IMR-90 (cell line): ENCODE data around the gene RAP1GAP2.

Experiments
- CHD1 ChIP-seq: IDR thresholded peaks from 2 replicates; pipeline ENCODE4 v1.6.1; 2012; ENCODE audit warnings: low read depth, low read length, improper control_type of control experiment
- POLR2A ChIP-seq: IDR thresholded peaks from 2 replicates; pipeline ENCODE4 v1.6.1; 2012; ENCODE audit warnings: mild to moderate bottlenecking, low read depth, low read length
- TF ChIP-seq, protein P1 (sequence below): conservative IDR thresholded peaks from 2 replicates; pipeline ENCODE4 v1.5.1; 2012; ENCODE audit warnings: mild to moderate bottlenecking, low read depth, low read length, improper control_type of control experiment
- TF ChIP-seq, protein P2 (sequence below): fragments of 150-350 bp; IDR thresholded peaks from 2 replicates; pipeline ENCODE4 v1.6.1; 2017; ENCODE audit warnings: mild to moderate bottlenecking, antibody characterized with exemption, low read length, low read depth

DNA sequence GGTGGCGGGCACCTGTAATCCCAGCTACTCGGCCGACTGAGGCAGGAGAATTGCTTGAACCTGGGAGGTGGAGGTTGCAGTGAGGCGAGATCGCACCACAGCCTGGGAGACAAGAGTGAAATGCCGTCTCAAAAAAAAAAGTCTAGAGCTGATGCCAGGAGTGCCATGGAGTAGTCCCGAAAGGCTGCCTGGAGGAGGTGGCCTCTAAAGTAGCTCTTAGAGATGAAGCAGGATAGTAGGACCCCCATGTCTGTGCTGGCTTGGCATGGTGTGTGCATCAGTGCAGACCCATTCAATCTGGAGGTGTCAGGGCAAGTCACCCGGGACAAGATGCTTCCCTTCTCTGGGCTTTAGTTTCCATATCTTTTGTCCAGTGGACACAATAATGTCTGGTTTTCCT lies 6.3 kb downstream of the RAP1GAP2 start:
- TF ChIP-seq, protein P1, sequence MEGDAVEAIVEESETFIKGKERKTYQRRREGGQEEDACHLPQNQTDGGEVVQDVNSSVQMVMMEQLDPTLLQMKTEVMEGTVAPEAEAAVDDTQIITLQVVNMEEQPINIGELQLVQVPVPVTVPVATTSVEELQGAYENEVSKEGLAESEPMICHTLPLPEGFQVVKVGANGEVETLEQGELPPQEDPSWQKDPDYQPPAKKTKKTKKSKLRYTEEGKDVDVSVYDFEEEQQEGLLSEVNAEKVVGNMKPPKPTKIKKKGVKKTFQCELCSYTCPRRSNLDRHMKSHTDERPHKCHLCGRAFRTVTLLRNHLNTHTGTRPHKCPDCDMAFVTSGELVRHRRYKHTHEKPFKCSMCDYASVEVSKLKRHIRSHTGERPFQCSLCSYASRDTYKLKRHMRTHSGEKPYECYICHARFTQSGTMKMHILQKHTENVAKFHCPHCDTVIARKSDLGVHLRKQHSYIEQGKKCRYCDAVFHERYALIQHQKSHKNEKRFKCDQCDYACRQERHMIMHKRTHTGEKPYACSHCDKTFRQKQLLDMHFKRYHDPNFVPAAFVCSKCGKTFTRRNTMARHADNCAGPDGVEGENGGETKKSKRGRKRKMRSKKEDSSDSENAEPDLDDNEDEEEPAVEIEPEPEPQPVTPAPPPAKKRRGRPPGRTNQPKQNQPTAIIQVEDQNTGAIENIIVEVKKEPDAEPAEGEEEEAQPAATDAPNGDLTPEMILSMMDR, result no peak
- TF ChIP-seq CHD1 (no peak), POLR2A (no peak)
- TF ChIP-seq, protein P2, sequence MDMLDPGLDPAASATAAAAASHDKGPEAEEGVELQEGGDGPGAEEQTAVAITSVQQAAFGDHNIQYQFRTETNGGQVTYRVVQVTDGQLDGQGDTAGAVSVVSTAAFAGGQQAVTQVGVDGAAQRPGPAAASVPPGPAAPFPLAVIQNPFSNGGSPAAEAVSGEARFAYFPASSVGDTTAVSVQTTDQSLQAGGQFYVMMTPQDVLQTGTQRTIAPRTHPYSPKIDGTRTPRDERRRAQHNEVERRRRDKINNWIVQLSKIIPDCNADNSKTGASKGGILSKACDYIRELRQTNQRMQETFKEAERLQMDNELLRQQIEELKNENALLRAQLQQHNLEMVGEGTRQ, result no peak
